GM12891 (cell line): ENCODE measurements around the gene GNB1.

Experiments used
- DNase-seq: peaks from one replicate; pipeline ENCODE4 v3.0.0; 2011; ENCODE audit warnings: low spot score; ENCODE audit not compliant: insufficient read length
- FAIRE-seq: peaks from 2 replicates; lab custom pipeline; 2011; peaks lifted over from hg19 to GRCh38; lab: Jason Lieb, UNC
- PAX5 ChIP-seq: IDR thresholded peaks from 2 replicates; pipeline ENCODE4 v1.6.1; 2011; ENCODE audit warnings: low read length, moderate library complexity, mild to moderate bottlenecking; ENCODE audit not compliant: insufficient read depth, severe bottlenecking
- POLR2A ChIP-seq: IDR thresholded peaks from 2 replicates; pipeline ENCODE4 v1.6.1; 2011; ENCODE audit warnings: low read depth, low read length, control low read depth
- POLR2AphosphoS5 ChIP-seq: IDR thresholded peaks from 2 replicates; pipeline ENCODE4 v1.6.1; 2011; ENCODE audit warnings: low read depth, low read length, control low read depth
- POU2F2 ChIP-seq: IDR thresholded peaks from 2 replicates; pipeline ENCODE4 v1.6.1; 2011; ENCODE audit warnings: low read depth, mild to moderate bottlenecking, control low read depth, low read length, moderate library complexity
- SPI1 ChIP-seq: IDR thresholded peaks from 2 replicates; pipeline ENCODE4 v1.6.1; 2011; ENCODE audit warnings: low read depth, low read length, control low read depth
- TAF1 ChIP-seq: IDR thresholded peaks from 2 replicates; pipeline ENCODE4 v1.6.1; 2011; ENCODE audit warnings: low read depth, low read length, control low read depth

The GNB1 gene

DNA sequence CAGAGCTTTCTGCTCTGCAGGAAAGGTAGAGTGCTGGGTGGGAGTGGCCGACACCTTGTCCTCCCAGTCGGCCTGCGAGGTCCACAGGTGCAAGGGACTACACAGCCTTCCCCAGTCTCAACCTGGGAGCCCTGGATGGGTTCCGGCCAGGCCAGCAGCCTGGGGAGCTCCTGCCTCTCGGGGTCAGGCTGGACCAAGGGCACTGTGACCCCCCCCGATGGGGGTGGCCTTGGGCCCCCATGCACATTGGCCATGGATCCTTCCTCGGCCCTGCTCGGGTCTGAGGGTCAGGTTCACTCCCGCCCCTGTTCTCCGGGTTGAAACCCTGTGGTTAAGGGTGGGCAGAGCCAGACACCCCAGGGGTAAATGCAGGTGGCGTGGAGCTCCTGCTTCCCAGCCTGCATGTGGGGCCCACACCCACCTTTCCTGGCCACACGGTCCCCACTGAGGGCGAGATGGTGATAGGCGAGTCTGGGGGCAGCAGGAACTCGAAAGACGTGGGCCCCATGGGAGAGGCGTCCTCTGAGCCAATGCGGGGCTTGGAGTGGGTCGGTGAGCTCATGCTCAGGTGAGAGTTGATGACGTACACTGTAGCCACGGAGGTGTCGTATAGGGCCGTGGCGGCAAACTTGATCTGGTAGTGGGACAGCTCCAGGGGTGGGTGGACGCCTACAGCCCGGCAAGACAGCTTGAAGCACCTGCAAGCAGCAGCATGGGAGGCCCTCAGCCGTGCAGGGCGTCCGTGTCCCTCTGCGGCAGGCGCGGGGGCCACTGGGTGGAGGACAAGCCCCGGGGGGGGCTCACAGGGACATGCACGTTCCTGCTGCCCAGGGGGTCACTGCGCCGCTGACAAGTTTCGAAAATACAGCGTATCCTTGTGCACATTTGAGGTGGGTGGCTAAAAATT lies 39.0 kb upstream of the GNB1 start:
- DNase-seq = no peak
- FAIRE-seq = no peak
- TF ChIP-seq TAF1 (no peak), SPI1 (no peak), POLR2A (no peak), POU2F2 (no peak), PAX5 (no peak), POLR2AphosphoS5 (no peak)

DNA sequence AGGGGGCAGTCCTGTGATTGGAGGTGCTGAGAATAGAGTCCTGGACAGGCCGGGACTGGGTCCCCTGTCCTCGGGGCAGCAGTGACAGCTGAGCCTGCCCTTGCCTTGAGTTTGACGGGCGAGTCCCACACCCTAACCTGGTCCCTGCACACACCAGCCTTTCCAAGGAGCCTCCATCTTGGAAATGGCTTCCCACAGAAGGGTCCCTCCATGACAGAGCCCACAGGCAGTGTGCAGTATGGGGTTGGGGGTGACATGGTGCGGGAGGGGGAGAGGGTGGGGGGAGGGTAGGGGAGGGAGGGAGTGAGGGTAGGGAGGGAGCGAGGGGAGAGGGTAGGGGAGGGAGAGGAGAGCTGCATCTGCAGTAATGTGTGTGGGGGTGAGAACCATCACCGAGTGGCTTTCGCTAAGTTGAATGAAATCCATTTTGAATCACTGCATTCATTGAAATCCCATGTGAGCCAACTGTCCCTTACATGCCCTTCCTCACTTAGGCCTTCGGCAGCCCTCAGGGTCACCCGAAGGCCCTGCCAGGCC lies 38.3 kb upstream of the GNB1 start:
- DNase-seq (no peak), FAIRE-seq (no peak)
- TF ChIP-seq POLR2A (no peak), POLR2AphosphoS5 (no peak), SPI1 (no peak), TAF1 (no peak), PAX5 (no peak), POU2F2 (no peak)

DNA sequence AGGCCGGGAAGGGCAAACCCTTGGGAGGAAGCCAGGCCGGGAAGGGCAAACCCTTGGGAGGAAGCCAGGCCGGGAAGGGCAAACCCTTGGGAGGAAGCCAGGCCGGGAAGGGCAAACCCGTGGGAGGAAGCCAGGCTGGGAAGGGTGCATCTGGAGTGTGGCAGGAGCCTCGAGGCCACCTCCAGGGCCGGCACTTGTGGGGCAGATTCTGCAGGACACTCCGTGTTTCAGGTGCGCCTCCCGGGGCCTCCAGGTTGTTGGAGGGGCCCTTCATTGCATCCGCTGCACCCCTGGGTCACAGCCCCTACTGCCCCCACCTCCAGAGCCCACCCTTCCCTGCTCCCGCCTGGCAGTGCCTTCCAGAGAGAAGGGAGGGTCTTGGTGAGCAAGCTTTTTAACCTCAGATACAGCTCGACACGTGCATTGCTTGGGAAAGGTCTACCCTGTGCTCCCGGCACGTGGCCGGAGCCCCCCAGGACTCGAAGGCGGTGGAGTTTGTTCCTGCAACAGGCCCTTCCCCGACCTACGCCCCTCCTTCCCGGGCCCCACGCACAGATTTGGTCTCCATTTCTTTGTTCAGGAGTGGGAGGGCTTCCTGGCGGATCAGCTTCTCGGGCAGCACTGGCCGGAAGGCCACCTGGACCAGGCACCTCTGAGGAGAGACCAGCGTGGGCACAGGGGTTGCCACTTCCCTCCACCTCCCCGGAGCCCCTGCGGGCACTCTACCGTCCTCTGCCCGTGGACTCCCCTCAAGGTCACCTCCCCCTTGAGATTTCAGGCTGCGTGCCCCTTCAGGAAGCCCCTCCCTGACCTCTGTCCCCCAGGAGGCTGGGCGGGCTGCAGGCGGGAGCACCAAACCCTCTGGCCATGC lies 37.6 kb upstream of the GNB1 start:
- DNase-seq (no peak), FAIRE-seq (no peak)
- no peak for TF ChIP-seq SPI1
- no peak for TF ChIP-seq TAF1
- TF ChIP-seq POLR2AphosphoS5 = no peak
- TF ChIP-seq POLR2A = no peak
- no peak for TF ChIP-seq PAX5
- TF ChIP-seq POU2F2 = no peak

DNA sequence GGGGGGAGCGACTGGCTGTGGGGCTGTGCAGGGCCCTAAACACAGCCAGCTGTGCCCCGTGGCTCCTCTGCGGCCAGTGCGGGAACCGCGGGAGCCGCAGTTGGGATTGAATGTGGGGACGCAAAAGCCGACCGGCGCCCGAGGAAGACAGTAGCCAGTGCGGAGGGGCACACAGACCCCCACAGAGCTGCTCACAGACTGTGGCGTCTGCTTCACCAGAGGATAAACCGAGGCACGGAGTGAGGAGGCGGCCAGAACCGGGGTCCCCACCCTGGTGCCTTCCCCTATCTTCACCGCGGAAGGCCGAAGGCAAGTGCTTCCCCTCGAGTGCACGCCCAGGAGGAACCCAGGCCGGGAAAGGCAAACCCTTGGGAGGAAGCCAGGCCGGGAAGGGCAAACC lies 36.9 kb upstream of the GNB1 start:
- FAIRE-seq (no peak), DNase-seq (no peak)
- no peak for TF ChIP-seq POLR2AphosphoS5
- no peak for TF ChIP-seq SPI1

DNA sequence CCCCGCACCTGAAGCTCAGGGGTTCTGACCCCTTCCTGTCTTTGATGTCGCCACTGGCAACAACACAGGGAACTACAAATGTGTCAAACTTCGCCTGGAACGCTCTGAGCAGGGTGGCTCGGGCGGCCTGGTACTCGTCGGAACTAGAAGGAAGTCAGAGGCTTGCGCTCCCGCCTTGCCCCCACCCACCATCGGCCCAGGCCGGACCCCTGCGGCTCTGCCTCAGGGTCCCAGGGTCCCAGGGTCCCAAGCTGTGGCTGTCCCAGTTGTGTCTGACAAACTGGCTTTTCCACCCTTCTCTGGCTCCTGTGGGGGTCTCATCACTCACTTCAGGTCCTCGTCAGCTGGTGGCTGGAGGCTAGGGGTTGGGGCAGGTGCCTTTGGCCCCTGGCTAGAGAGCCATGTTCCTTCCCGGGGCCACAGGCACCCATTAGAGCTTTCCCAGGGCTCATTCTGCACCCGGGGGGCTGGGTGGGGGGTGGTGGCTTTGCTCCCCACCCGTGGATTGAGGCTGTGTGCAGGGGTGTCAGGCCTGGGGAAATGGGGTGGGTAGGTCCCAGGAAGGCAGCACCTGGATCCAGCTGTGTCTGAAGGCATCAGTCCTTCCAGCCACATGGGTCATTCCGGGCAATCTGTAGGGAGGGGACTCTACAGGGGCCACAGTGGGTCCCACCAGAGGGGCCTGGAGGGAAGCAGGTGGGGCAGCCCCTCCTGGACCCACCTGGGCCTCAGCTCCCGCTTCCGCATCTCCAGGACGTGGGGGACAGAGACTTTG lies 36.2 kb upstream of the GNB1 start:
- no peak for FAIRE-seq
- no peak for DNase-seq
- no peak for TF ChIP-seq POU2F2
- no peak for TF ChIP-seq POLR2A
- no peak for TF ChIP-seq POLR2AphosphoS5
- TF ChIP-seq SPI1 = no peak
- no peak for TF ChIP-seq PAX5
- no peak for TF ChIP-seq TAF1

DNA sequence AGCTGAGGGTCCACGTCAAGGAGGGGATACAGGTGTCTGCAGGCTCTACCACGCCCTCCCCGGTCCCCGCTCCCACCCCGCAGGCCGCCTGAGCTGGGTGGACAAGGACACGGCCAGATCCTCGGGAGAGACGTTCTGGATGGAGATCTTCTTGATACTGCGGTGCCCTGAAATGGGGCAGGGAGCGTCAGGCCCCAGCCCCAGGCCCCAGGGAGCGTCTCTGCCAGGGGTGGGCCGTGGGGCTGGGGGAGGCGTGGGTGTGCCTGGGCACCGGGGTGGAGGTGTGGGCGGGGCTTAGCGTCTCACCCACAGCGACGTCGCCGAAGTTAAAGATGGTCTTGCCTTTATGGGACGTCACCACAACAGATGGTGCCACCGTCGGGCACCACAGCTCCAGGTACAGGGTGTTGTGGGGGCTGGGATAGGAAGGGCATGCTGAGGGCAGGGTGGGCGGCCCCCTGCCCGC lies 35.5 kb upstream of the GNB1 start:
- TF ChIP-seq POLR2A (no peak), TAF1 (no peak)
- DNase-seq (no peak), FAIRE-seq (no peak)

DNA sequence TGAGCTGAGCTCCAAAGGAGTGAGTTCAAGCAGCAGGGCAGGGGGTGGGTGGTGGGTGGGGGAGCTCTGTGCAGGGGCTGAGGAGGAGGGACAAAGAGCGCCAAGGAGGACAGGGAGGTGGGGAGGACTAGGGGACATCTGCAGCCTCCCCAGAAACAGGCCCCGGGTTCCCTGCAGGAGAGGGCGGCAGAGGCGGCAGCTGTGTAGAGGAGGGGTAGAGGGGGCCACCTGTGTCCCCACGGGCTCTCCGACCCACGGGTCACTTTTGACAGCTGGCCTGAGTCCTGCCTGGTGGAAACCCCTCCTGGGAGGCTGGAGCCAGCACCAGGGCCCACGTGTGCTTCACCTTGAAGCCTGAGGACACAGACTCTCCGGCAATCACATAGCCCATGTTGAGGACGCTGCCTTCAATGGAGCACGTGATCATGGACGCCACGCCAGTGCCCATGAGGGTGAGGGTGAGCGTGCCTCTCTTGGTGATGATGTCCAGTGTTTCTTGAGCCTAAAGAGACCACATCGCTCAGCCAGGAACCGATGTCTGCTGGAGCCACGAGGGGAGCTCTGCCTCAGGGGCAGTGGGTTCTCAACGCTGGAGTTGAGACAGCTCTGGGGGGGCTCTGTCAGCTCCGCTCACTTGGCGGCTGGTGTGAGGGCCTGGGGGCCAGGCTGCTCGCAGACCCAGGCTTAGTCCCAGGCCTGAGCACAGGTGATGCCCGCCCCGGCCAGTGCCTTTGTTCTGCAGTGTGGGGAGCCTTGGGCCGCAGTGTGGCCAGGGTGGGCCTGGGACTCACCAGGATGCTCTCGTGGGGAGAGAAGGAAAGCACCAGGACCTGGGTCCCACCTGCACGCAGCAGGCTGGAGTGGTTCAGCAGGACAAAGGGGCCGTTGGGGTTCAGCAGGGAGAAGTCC lies 34.8 kb upstream of the GNB1 start:
- DNase-seq (no peak), FAIRE-seq (no peak)
- TF ChIP-seq POLR2A (no peak), POLR2AphosphoS5 (no peak), SPI1 (no peak), POU2F2 (no peak), PAX5 (no peak), TAF1 (no peak)

DNA sequence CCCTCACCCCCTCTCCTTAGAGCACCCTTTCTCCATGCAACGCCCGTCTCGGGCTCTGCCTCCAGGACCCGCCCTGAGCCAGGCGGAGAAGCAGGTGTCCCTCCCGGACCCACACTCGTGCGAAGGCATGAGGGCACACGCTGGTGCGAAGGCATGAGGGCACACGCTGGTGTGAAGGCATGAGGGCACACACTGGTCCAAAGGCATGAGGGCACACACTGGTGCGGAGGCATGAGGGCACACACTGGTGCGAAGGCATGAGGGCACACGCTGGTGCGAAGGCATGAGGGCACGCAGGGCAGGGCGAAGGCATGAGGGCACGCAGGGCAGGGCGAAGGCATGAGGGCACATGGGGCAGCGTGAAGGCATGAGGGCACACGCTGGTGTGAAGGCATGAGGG lies 34.0 kb upstream of the GNB1 start:
- no peak for DNase-seq
- no peak for FAIRE-seq
- TF ChIP-seq POLR2AphosphoS5 = no peak
- no peak for TF ChIP-seq SPI1
- no peak for TF ChIP-seq POU2F2
- no peak for TF ChIP-seq POLR2A
- no peak for TF ChIP-seq TAF1
- no peak for TF ChIP-seq PAX5

DNA sequence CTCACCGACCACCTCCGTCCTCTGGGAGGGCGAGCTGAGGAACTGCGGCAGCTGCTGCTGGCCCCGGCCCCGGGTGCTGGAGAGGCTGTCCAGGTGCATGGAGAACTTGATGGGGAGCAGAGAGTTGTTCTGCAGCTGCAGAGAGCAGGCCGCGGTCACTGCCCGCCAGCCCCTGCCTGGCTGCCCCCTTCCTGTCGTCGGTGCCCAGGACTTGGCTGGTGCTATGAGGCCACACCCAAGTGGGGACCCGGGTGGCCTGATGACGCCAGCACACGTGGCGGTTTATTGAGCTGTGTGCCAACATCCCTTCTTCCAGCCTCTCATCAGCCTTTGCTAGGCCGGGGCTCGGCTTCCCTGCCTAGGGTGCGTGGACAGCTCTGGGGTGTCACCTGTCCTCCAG lies 33.5 kb upstream of the GNB1 start:
- TF ChIP-seq POU2F2 (no peak), TAF1 (no peak), PAX5 (no peak), POLR2A (no peak), SPI1 (no peak), POLR2AphosphoS5 (no peak)
- FAIRE-seq (no peak), DNase-seq (no peak)
